ENCODE measurements around the gene MAP7. TPM values are rescaled to one million over a fixed set of nuclear protein-coding genes. Genes with fewer than 3 reads are reported as not detected.

The MAP7 gene
- total RNA-seq, 4 donors from 2014 or later: 16.5 to 47.1 (median 38.8) TPM

- DNase-seq: no peak
- Histone ChIP-seq H3K4me1 (no peaks in the 10 kb centered on the region), H3K36me3 (peaks cover 0 to 42% (median 0%) of the 10 kb centered on the region in 3 donors), H3K27me3 (no peaks in the 10 kb centered on the region), H3K4me3 (no peak overlapping the region), H3K9me3 (no peaks in the 10 kb centered on the region), H3K27ac (peak overlapping the region in 2 of 4 donors; percentile 18 to 66)
- TF ChIP-seq CTCF (IDR thresholded peaks at IDR 0.05) (peak; percentile 25 to 73 (median 66)), POLR2A (IDR thresholded peaks at IDR 0.05) (no peak)
These were observed 32.7 kb upstream of the MAP7 start for GRCh38 chr6:136582711-136583471.

- H3K4me1 ChIP-seq: no peaks in the 10 kb centered on the region
- no peak for TF ChIP-seq CTCF (IDR thresholded peaks at IDR 0.05)
- TF ChIP-seq POLR2A (IDR thresholded peaks at IDR 0.05): no peak
- H3K36me3 ChIP-seq: peaks cover 0 to 45% (median 0%) of the 10 kb centered on the region in 3 donors
- no peak for DNase-seq
- no peak overlapping the region for H3K4me3 ChIP-seq
- no peaks in the 10 kb centered on the region for H3K27me3 ChIP-seq
- H3K9me3 ChIP-seq: no peaks in the 10 kb centered on the region
- H3K27ac ChIP-seq: no peak overlapping the region
These were observed 29.6 kb upstream of the MAP7 start for GRCh38 chr6:136579800-136580199.

- no peak for DNase-seq
- TF ChIP-seq POLR2A (IDR thresholded peaks at IDR 0.05) (no peak), CTCF (IDR thresholded peaks at IDR 0.05) (no peak)
- H3K36me3 ChIP-seq: peaks cover 0 to 57% (median 0%) of the 10 kb centered on the region in 3 donors
These were observed 26.6 kb upstream of the MAP7 start for GRCh38 chr6:136576821-136577220.

GRCh38 chr6:136571496-136571895 is 21.3 kb upstream of the MAP7 start:
- Histone ChIP-seq H3K27me3 (no peaks in the 10 kb centered on the region), H3K4me3 (no peak overlapping the region), H3K9me3 (no peaks in the 10 kb centered on the region), H3K36me3 (peaks cover 0 to 13% (median 0%) of the 10 kb centered on the region in 3 donors), H3K27ac (no peak overlapping the region), H3K4me1 (peaks cover 0 to 11% (median 0%) of the 10 kb centered on the region in 4 donors)
- TF ChIP-seq POLR2A (IDR thresholded peaks at IDR 0.05) (no peak), CTCF (IDR thresholded peaks at IDR 0.05) (no peak)
- no peak for DNase-seq

More at GRCh38 chr6:136576821-136577220, 26.6 kb upstream of the MAP7 start:
- Histone ChIP-seq H3K27ac (no peak overlapping the region), H3K9me3 (no peaks in the 10 kb centered on the region), H3K27me3 (no peaks in the 10 kb centered on the region), H3K4me1 (no peaks in the 10 kb centered on the region), H3K4me3 (no peak overlapping the region)

- TF ChIP-seq POLR2A (IDR thresholded peaks at IDR 0.05) (no peak), CTCF (IDR thresholded peaks at IDR 0.05) (no peak)
- H3K27ac ChIP-seq: no peak overlapping the region
- H3K4me1 ChIP-seq: peaks cover 0 to 16% (median 0%) of the 10 kb centered on the region in 4 donors
- H3K4me3 ChIP-seq: no peak overlapping the region
- no peak for DNase-seq
- H3K9me3 ChIP-seq: no peaks in the 10 kb centered on the region
- H3K36me3 ChIP-seq: peaks cover 0 to 13% (median 0%) of the 10 kb centered on the region in 3 donors
- H3K27me3 ChIP-seq: no peaks in the 10 kb centered on the region
These were observed 20.8 kb upstream of the MAP7 start for GRCh38 chr6:136571065-136571464.

Data from Peyer's patch (tissue), 4 donors.